Breast epithelium (tissue), 4 donors: Measurements from ENCODE around the gene LIX1L. TPM values are rescaled to one million over a fixed set of nuclear protein-coding genes. Genes with fewer than 3 reads are reported as not detected.

ENCODE experiments used
- DNase-seq, 2 donors: peaks; one replicate each; pipeline ENCODE4 v3.0.0-alpha.2; 2019; ENCODE audit warnings: low spot score in 2 of 2
- H3K27ac ChIP-seq, 2 donors: fragments of 200-600 bp; sonication (generic) in 1 of 2; one replicate each; pipeline ENCODE4 v1.5.1; 2016 to 2019; ENCODE audit warnings: mild to moderate bottlenecking in 1 of 2
- H3K27me3 ChIP-seq, 2 donors: fragments of 200-600 bp; sonication (generic) in 1 of 2; one replicate each; pipeline versions ENCODE4 v1.5.1 to v1.6.0; 2017 to 2019; ENCODE audit warnings: control low read depth in 1 of 2, mild to moderate bottlenecking in 1 of 2
- H3K36me3 ChIP-seq: fragments of 200-600 bp; one replicate; pipeline ENCODE4 v1.5.1; 2019
- H3K4me1 ChIP-seq, 2 donors: fragments of 200-600 bp; sonication (generic); one replicate each; pipeline ENCODE4 v1.5.1; 2016 to 2019; ENCODE audit warnings: control low read depth in 1 of 2
- H3K4me3 ChIP-seq, 3 donors: fragments of 200-600 bp; sonication (generic); 1 replicate in 2 of 3; 2 replicates in 1 of 3; pipeline ENCODE4 v1.5.1; 2016 to 2019; ENCODE audit warnings: mild to moderate bottlenecking in 3 of 3, moderate library complexity in 2 of 3
- H3K9me3 ChIP-seq, 2 donors: fragments of 200-600 bp; sonication (generic) in 1 of 2; one replicate each; pipeline ENCODE4 v1.5.1; 2016 to 2019; ENCODE audit warnings: control low read depth in 1 of 2
- POLR2A ChIP-seq: fragments of 450-650 bp; IDR thresholded peaks from one replicate; pipeline ENCODE4 v1.6.1; 2016; ENCODE audit warnings: antibody characterized with exemption, mild to moderate bottlenecking, moderate library complexity
- POLR2AphosphoS5 ChIP-seq, 3 donors: sonication (generic); formaldehyde crosslinking; IDR thresholded peaks; one replicate each; pipeline ENCODE4 v1.6.1; 2017; ENCODE audit warnings: antibody characterized with exemption in 3 of 3
- intact Hi-C: fragments of 100-400 bp; cut with DNase I; formaldehyde crosslinking; loops from one replicate; pipeline ENCODE4 v1.15.1; 2023; ENCODE audit warnings: low total_unique reads
- total RNA-seq, 3 donors: library from RNA; depleted of rRNA; stranded (reverse); fragments of >200 nt; gene quantifications; one replicate each; pipeline ENCODE4 v1.1.0, GENCODE V29; 2016
- TF ChIP-seq, protein P1 (sequence below), 3 donors: fragments of 450-650 bp; IDR thresholded peaks; one replicate each; pipeline ENCODE4 v1.5.1; 2016 to 2017; ENCODE audit warnings: antibody characterized with exemption in 3 of 3, mild to moderate bottlenecking in 3 of 3, moderate library complexity in 3 of 3

Gene LIX1L
- total RNA-seq, result 10 to 100 TPM; 18.1 to 28.5 (median 21.8) TPM

DNA sequence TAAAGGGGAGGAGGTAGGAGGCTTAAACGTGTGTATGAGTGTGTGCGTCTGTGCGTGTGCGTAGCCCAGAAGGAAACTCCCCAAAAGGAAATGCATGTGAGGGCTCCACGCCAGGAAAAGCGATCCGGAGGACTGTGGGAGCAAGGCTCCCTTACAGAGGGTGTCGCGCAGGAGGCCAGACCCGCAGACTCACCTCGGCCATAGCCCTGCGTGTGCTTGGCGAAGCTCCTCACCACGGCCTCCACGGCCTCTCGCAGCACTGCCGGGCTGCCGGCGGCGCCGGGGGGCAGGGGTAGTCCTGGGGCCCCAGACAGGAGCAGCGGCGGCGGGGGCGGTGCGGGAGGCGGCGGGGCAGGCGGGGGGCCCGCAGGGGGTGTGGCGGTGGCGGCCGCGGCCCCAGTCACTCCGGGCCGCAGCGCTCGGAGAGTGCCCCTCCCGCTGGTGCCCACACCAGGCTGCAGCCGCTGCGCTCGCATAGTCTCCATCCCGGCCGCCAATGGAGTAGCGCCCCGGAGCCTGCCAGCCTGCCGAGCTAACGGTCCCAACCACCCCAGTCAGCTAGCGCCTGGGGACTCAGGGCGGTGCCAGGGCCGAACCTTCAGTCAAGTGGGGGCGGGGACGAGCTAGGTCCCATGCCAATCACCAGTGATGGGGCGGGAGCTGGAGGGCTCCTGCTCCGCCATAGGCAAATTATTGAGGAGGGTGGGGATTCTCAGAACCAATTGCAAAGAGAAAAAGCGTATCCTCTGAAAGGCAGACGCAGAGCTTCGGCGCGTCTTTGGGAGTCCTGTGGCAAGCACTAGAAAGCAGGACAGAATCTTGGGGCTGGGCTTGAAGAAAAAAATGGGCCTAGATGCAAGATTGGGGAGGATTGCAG is at the start of gene LIX1L:
TSS of gene LIX1L (minus strand) at position 575 of the 877 bp plus-strand sequence. CDS start at position 485, 90 bp downstream.
- peak; percentile 93 to 94 for DNase-seq
- intact Hi-C loops, result no loop called here
- peak within 1 kb of the TSS; percentile 59 to 86 (median 83) for H3K4me3 ChIP-seq
- no peaks in the 10 kb centered on the region for H3K36me3 ChIP-seq
- H3K4me1 ChIP-seq, result peaks cover 5 to 12% of the 10 kb centered on the region in 2 donors
- H3K9me3 ChIP-seq, result no peaks in the 10 kb centered on the region
- H3K27ac ChIP-seq, result peak within 1 kb of the TSS; percentile 87 to 96
- TF ChIP-seq POLR2A (no peak), POLR2AphosphoS5 (IDR thresholded peaks at IDR 0.05) (peak; percentile 27 to 52 (median 48))
- TF ChIP-seq, protein P1, sequence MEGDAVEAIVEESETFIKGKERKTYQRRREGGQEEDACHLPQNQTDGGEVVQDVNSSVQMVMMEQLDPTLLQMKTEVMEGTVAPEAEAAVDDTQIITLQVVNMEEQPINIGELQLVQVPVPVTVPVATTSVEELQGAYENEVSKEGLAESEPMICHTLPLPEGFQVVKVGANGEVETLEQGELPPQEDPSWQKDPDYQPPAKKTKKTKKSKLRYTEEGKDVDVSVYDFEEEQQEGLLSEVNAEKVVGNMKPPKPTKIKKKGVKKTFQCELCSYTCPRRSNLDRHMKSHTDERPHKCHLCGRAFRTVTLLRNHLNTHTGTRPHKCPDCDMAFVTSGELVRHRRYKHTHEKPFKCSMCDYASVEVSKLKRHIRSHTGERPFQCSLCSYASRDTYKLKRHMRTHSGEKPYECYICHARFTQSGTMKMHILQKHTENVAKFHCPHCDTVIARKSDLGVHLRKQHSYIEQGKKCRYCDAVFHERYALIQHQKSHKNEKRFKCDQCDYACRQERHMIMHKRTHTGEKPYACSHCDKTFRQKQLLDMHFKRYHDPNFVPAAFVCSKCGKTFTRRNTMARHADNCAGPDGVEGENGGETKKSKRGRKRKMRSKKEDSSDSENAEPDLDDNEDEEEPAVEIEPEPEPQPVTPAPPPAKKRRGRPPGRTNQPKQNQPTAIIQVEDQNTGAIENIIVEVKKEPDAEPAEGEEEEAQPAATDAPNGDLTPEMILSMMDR (IDR thresholded peaks at IDR 0.05), result no peak
- H3K27me3 ChIP-seq, result no peaks in the 10 kb centered on the region

GRCh38 chr1:146001709-146002108 is 43.9 kb upstream of the LIX1L start:
- Histone ChIP-seq H3K9me3 (no peaks in the 10 kb centered on the region), H3K27me3 (no peaks in the 10 kb centered on the region), H3K4me3 (peak overlapping the region in 1 of 3 donors; percentile 30), H3K4me1 (peaks cover 0 to 19% of the 10 kb centered on the region in 2 donors), H3K36me3 (no peaks in the 10 kb centered on the region), H3K27ac (peak overlapping the region; percentile 90 to 95)
- intact Hi-C loops, result no loop called here
- no peak for DNase-seq
- TF ChIP-seq POLR2A, result no peak
- no peak for TF ChIP-seq POLR2AphosphoS5 (IDR thresholded peaks at IDR 0.05)
- TF ChIP-seq, protein P1 (IDR thresholded peaks at IDR 0.05), result no peak

DNA sequence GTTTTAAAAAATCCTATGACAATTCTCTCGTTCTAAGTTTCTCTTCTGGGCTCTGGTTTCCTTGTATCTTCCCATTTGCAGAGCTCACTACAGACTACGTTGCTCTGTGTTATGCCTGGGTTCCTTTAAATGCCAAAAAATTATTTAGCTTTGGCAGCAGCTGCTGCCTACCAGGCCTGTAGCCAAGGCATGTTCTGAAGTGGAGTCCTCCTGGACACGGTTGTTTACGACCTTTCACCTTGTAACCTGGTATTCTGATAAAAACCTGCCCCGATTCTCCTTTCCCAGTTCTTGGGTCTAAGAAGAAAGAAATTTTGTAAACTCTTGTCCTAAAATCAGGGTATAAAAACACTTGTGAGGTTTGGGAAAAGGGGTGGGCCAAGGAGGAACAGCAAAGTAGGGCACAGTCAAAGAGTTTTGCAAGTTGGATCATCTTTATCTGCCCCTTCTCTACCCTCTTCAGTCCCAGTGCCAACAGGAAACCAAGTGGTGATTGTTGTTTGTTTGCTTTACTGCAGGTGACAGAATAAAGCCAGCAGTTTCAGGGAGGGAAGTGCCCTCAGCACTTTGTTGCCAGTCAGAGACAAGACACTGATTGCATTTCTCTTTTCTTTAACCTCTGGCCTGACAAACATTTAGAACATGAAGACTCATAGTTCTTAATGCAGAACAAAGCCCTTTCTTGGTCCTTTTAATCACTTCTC is 41.7 kb upstream of the LIX1L start:
- no peaks in the 10 kb centered on the region for H3K9me3 ChIP-seq
- H3K27me3 ChIP-seq, result no peaks in the 10 kb centered on the region
- H3K4me3 ChIP-seq, result peak overlapping the region; percentile 71 to 81 (median 76)
- peak overlapping the region; percentile 95 to 96 for H3K27ac ChIP-seq
- H3K36me3 ChIP-seq, result peaks cover 3% of the 10 kb centered on the region
- no peak for DNase-seq
- peaks cover 0 to 9% of the 10 kb centered on the region in 2 donors for H3K4me1 ChIP-seq
- peak; percentile 22 for TF ChIP-seq POLR2A
- peak in 2 of 3 donors; percentile 46 to 70 for TF ChIP-seq POLR2AphosphoS5 (IDR thresholded peaks at IDR 0.05)
- TF ChIP-seq, protein P1 (IDR thresholded peaks at IDR 0.05), result no peak
- intact Hi-C loops, result no loop called here

DNA sequence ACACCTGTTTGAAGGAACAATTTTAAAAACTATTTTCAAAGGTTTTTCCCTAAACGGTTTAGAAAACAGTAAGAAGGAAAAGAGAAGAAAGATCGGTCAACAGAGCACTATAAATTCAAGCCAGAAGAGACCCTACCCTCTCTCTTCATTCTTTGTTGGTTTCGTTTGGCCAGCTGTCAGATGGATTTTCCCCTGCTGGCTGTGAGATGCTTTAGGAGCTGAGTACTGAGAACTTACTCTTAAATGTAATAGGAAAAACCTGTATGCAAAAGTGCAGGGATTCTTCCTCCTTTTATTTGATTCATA is 39.9 kb upstream of the LIX1L start:
- H3K4me1 ChIP-seq, result peaks cover 0 to 9% of the 10 kb centered on the region in 2 donors
- intact Hi-C loops, result no loop called here
- TF ChIP-seq POLR2A, result no peak
- TF ChIP-seq POLR2AphosphoS5 (IDR thresholded peaks at IDR 0.05), result no peak
- TF ChIP-seq, protein P1 (IDR thresholded peaks at IDR 0.05), result peak in 1 of 3 donors; percentile 37
- peaks cover 15% of the 10 kb centered on the region for H3K36me3 ChIP-seq
- no peaks in the 10 kb centered on the region for H3K27me3 ChIP-seq
- peak overlapping the region; percentile 95 to 96 for H3K27ac ChIP-seq
- peak overlapping the region; percentile 71 to 81 (median 76) for H3K4me3 ChIP-seq
- no peak for DNase-seq
- H3K9me3 ChIP-seq, result no peaks in the 10 kb centered on the region
